Measurements from ENCODE around the gene IL6ST.

The IL6ST gene

DNA sequence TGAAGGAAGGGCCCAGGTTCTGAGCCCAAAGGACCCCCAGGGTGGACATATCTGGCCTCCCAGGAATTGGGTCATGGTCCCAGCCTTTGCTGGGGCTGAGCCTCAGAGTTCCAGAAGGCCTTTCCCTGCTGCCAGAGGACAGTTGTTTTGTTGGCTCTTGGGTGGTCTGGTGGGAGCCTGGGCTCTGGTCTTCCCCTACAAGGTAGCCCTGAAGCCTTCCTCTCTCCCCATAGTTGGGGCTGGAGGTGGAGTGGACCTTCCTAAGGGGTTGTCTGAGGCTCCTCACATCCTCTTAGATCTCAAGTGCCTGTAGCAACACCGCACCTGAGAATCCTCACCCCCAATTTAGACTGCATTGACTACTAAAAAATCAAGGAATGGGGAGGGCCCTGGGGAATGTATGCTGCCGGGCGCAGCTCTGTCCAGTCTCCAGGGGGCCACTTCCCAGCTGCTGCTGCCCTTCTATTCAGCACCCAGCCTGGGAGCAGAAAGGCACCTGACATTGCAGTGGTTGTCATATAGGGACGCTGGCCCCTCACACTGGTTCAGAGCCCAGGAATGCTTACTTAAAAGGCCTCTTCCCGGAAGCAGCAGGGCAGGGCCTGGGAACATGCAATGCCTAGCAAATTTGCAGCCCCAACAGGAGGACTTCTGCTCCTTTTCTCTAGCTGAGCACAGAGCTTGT lies 77.2 kb downstream of the IL6ST start:
- Histone ChIP-seq H3K4me3 (ENCODE audit: low read length) (no peak overlapping the region), H3K36me3 (ENCODE audit: control insufficient read depth, low read length) (no peaks in the 10 kb centered on the region), H3F3A (ENCODE audit: control insufficient read depth, insufficient read depth) (no peaks in the 10 kb centered on the region), H4K20me1 (ENCODE audit: control insufficient read depth, insufficient read depth, low read depth, low read length) (no peaks in the 10 kb centered on the region), H3K27ac (ENCODE audit: low read depth, low read length) (no peak overlapping the region), H3K9me3 (ENCODE audit: control insufficient read depth, insufficient read depth, low read length) (no peaks in the 10 kb centered on the region), H3K9me2 (replicated peaks; ENCODE audit: control insufficient read depth, low read length) (no peaks in the 10 kb centered on the region), H3K4me2 (ENCODE audit: low read length) (no peak overlapping the region), H3K79me2 (ENCODE audit: control insufficient read depth, low read length) (no peaks in the 10 kb centered on the region), H3K27me3 (ENCODE audit: control insufficient read depth, low read length) (no peaks in the 10 kb centered on the region), H3K4me1 (ENCODE audit: control insufficient read depth, low read length) (peaks cover 9% of the 10 kb centered on the region)
- TF ChIP-seq EZH2phosphoT487 (IDR thresholded peaks at IDR 0.05; ENCODE audit: borderline replicate concordance, low read length): no peak
- TF ChIP-seq, protein P1, sequence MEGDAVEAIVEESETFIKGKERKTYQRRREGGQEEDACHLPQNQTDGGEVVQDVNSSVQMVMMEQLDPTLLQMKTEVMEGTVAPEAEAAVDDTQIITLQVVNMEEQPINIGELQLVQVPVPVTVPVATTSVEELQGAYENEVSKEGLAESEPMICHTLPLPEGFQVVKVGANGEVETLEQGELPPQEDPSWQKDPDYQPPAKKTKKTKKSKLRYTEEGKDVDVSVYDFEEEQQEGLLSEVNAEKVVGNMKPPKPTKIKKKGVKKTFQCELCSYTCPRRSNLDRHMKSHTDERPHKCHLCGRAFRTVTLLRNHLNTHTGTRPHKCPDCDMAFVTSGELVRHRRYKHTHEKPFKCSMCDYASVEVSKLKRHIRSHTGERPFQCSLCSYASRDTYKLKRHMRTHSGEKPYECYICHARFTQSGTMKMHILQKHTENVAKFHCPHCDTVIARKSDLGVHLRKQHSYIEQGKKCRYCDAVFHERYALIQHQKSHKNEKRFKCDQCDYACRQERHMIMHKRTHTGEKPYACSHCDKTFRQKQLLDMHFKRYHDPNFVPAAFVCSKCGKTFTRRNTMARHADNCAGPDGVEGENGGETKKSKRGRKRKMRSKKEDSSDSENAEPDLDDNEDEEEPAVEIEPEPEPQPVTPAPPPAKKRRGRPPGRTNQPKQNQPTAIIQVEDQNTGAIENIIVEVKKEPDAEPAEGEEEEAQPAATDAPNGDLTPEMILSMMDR (IDR thresholded peaks at IDR 0.05; ENCODE audit: low read depth, low read length, poor library complexity, severe bottlenecking): no peak

DNA sequence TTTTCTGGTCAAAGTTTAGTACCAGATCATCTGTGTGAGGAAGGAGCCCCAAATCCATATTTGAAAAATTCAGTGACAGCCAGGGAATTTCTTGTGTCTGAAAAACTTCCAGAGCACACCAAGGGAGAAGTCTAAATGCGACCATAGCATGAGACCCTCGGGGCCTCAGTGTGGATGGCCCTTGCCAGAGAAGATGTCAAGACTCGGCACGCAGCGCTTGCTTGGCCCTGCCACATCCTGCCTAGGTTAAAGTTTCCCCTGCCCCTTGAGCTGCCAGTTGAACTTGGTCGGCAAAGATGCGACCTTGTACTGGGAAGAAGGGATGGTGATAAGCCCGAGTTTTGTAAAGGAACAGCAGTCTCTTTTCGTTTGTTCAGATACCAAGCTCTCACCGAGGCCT lies 77.8 kb downstream of the IL6ST start:
- peaks cover 9% of the 10 kb centered on the region for H3K4me1 ChIP-seq (ENCODE audit: control insufficient read depth, low read length)
- no peaks in the 10 kb centered on the region for H3K79me2 ChIP-seq (ENCODE audit: control insufficient read depth, low read length)
- no peaks in the 10 kb centered on the region for H3F3A ChIP-seq (ENCODE audit: control insufficient read depth, insufficient read depth)
- no peak overlapping the region for H3K4me3 ChIP-seq (ENCODE audit: low read length)
- H3K4me2 ChIP-seq (ENCODE audit: low read length): no peak overlapping the region
- no peaks in the 10 kb centered on the region for H4K20me1 ChIP-seq (ENCODE audit: control insufficient read depth, insufficient read depth, low read depth, low read length)
- H3K9me3 ChIP-seq (ENCODE audit: control insufficient read depth, insufficient read depth, low read length): no peaks in the 10 kb centered on the region
- H3K9me2 ChIP-seq (replicated peaks; ENCODE audit: control insufficient read depth, low read length): no peaks in the 10 kb centered on the region
- no peak overlapping the region for H3K27ac ChIP-seq (ENCODE audit: low read depth, low read length)
- TF ChIP-seq EZH2phosphoT487 (IDR thresholded peaks at IDR 0.05; ENCODE audit: borderline replicate concordance, low read length): no peak
- TF ChIP-seq, protein P1 (IDR thresholded peaks at IDR 0.05; ENCODE audit: low read depth, low read length, poor library complexity, severe bottlenecking): no peak
- no peaks in the 10 kb centered on the region for H3K27me3 ChIP-seq (ENCODE audit: control insufficient read depth, low read length)
- H3K36me3 ChIP-seq (ENCODE audit: control insufficient read depth, low read length): no peaks in the 10 kb centered on the region

DNA sequence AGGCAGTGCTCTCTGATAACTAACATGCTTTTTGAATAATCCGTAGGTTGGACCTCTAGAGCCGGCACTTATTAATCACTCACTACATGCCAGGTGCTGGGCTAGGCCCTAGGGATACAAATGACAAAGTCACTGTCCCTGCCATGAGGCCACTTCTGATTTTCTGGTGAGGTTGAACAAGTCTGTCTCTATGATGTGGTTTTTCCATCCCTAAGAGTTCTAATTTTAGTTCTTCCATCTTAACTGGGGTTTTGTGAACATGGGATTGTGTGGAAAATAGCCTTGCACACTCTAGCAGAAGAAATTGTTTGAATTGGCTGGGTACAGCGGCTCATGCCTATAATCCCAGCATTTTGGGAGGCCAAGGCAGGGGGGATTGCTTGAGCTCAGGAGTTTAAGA lies 79.0 kb downstream of the IL6ST start:
- no peaks in the 10 kb centered on the region for H3K36me3 ChIP-seq (ENCODE audit: control insufficient read depth, low read length)
- H3K9me3 ChIP-seq (ENCODE audit: control insufficient read depth, insufficient read depth, low read length): no peaks in the 10 kb centered on the region
- no peak overlapping the region for H3K4me2 ChIP-seq (ENCODE audit: low read length)
- no peaks in the 10 kb centered on the region for H3K79me2 ChIP-seq (ENCODE audit: control insufficient read depth, low read length)
- no peaks in the 10 kb centered on the region for H3K9me2 ChIP-seq (replicated peaks; ENCODE audit: control insufficient read depth, low read length)
- no peak overlapping the region for H3K27ac ChIP-seq (ENCODE audit: low read depth, low read length)
- no peak overlapping the region for H3K4me3 ChIP-seq (ENCODE audit: low read length)
- no peaks in the 10 kb centered on the region for H3K27me3 ChIP-seq (ENCODE audit: control insufficient read depth, low read length)
- TF ChIP-seq, protein P1 (IDR thresholded peaks at IDR 0.05; ENCODE audit: low read depth, low read length, poor library complexity, severe bottlenecking): no peak
- TF ChIP-seq EZH2phosphoT487 (IDR thresholded peaks at IDR 0.05; ENCODE audit: borderline replicate concordance, low read length): no peak
- H3F3A ChIP-seq (ENCODE audit: control insufficient read depth, insufficient read depth): no peaks in the 10 kb centered on the region
- H4K20me1 ChIP-seq (ENCODE audit: control insufficient read depth, insufficient read depth, low read depth, low read length): no peaks in the 10 kb centered on the region
- peaks cover 9% of the 10 kb centered on the region for H3K4me1 ChIP-seq (ENCODE audit: control insufficient read depth, low read length)

Data from DOHH2 (cell line).